IMR-90 (cell line): ENCODE results near the gene KRT5. TPM values are rescaled to one million over a fixed set of nuclear protein-coding genes. Genes with fewer than 3 reads are reported as not detected.

ENCODE experiments used
- ATAC-seq: fragments of 200-7000 bp; cut with Tn5 transposase; 2 replicates; pipeline ENCODE4 v1.9.1; 2020; ENCODE audit warnings: low read depth, mild to moderate bottlenecking, moderate library complexity
- BruUV-seq: library from RNA; stranded (reverse); fragments of 400-500 nt; replicated peaks from 2 replicates; lab custom pipeline; 2021; lab: Mats Ljungman, UMichigan
- CTCF ChIA-PET: fragments of 300-600 bp; formaldehyde crosslinking; extraction: SDS; loops from one replicate; lab custom pipeline; 2021; ENCODE audit warnings: antibody characterized with exemption; lab: Yijun Ruan, JAX
- POLR2A ChIA-PET: fragments of 300-600 bp; sonication (Branson Sonifier 250); formaldehyde crosslinking; loops from one replicate; lab custom pipeline; 2022; ENCODE audit warnings: antibody characterized with exemption; ENCODE audit not compliant: unreplicated experiment; lab: Charles Lee
- DNase-seq: peaks from one replicate; pipeline ENCODE4 v3.0.0; 2013
- H2AFZ ChIP-seq: replicated peaks from 2 replicates; pipeline ENCODE3; 2013; ENCODE audit warnings: low read length, mild to moderate bottlenecking; ENCODE audit not compliant: poor library complexity
- H2AK5ac ChIP-seq: 2 replicates; pipeline ENCODE4 v1.6.1; 2013; ENCODE audit warnings: low read depth, low read length, inconsistent platforms
- H2AK9ac ChIP-seq: replicated peaks from 2 replicates; pipeline ENCODE3; 2013; ENCODE audit warnings: mild to moderate bottlenecking, low read depth, low read length, moderate library complexity; ENCODE audit not compliant: poor library complexity
- H2BK120ac ChIP-seq: 2 replicates; pipeline ENCODE4 v1.6.1; 2013; ENCODE audit warnings: low read depth, low read length, inconsistent platforms
- H2BK15ac ChIP-seq: 3 replicates; pipeline ENCODE4 v1.6.1; 2013; ENCODE audit warnings: low read depth, low read length, inconsistent platforms
- H2BK20ac ChIP-seq: 2 replicates; pipeline ENCODE4 v1.6.1; 2013; ENCODE audit warnings: low read depth, mild to moderate bottlenecking, inconsistent platforms, low read length, moderate library complexity
- H2BK5ac ChIP-seq: 2 replicates; pipeline ENCODE4 v1.6.1; 2013; ENCODE audit warnings: mild to moderate bottlenecking, low read depth, low read length, inconsistent platforms; ENCODE audit not compliant: poor library complexity, severe bottlenecking
- H3K14ac ChIP-seq: replicated peaks from 2 replicates; pipeline ENCODE4 v1.6.1; 2013; ENCODE audit warnings: low read depth, low read length, inconsistent platforms
- H3K18ac ChIP-seq: 2 replicates; pipeline ENCODE4 v1.6.1; 2013; ENCODE audit warnings: low read depth, low read length, control low read depth
- H3K23ac ChIP-seq: 2 replicates; pipeline ENCODE4 v1.6.1; 2013; ENCODE audit warnings: low read depth, low read length, inconsistent platforms
- H3K27ac ChIP-seq: 2 replicates; pipeline ENCODE4 v1.5.1; 2013; ENCODE audit warnings: mild to moderate bottlenecking, control low read depth, low read length; ENCODE audit not compliant: insufficient read depth
- H3K27me3 ChIP-seq: 2 replicates; pipeline ENCODE4 v1.6.1; 2013; ENCODE audit warnings: low read length; ENCODE audit not compliant: control insufficient read depth, insufficient read depth
- H3K36me3 ChIP-seq: 2 replicates; pipeline ENCODE4 v1.6.1; 2013; ENCODE audit warnings: low read length, mixed read lengths; ENCODE audit not compliant: control insufficient read depth, insufficient read depth
- H3K4ac ChIP-seq: 2 replicates; pipeline ENCODE4 v1.6.1; 2013; ENCODE audit warnings: low read depth, low read length, inconsistent platforms
- H3K4me1 ChIP-seq: 2 replicates; pipeline ENCODE4 v1.6.1; 2013; ENCODE audit warnings: low read length, mixed read lengths; ENCODE audit not compliant: control insufficient read depth, insufficient read depth
- H3K4me2 ChIP-seq: 2 replicates; pipeline ENCODE4 v1.6.1; 2013; ENCODE audit warnings: low read depth, mild to moderate bottlenecking, control low read depth, low read length, moderate library complexity
- H3K4me3 ChIP-seq: 2 replicates; pipeline ENCODE4 v1.5.1; 2013; ENCODE audit warnings: low read depth, mild to moderate bottlenecking, control low read depth, low read length, moderate library complexity; ENCODE audit not compliant: insufficient read depth
- H3K56ac ChIP-seq: 2 replicates; pipeline ENCODE4 v1.6.1; 2013; ENCODE audit warnings: low read length, inconsistent platforms; ENCODE audit not compliant: insufficient read depth; ENCODE audit errors: extremely low read depth
- H3K79me1 ChIP-seq, 2 experiments: 2 replicates each; pipeline ENCODE4 v1.6.1; 2013; ENCODE audit warnings: low read length in 2 of 2, inconsistent platforms in 1 of 2, low read depth in 1 of 2
- H3K9ac ChIP-seq: 2 replicates; pipeline ENCODE4 v1.6.1; 2013; ENCODE audit warnings: low read depth, low read length, control low read depth
- H3K9me1 ChIP-seq: 2 replicates; pipeline ENCODE4 v1.6.1; 2013; ENCODE audit warnings: low read length, inconsistent platforms; ENCODE audit not compliant: insufficient read depth
- H3K9me3 ChIP-seq: 2 replicates; pipeline ENCODE4 v1.6.1; 2013; ENCODE audit warnings: low read length; ENCODE audit not compliant: control insufficient read depth, insufficient read depth
- H4K20me1 ChIP-seq: 2 replicates; pipeline ENCODE4 v1.6.1; 2013; ENCODE audit warnings: low read length, inconsistent platforms; ENCODE audit not compliant: insufficient read depth
- H4K5ac ChIP-seq: 2 replicates; pipeline ENCODE4 v1.6.1; 2013; ENCODE audit warnings: mild to moderate bottlenecking, low read depth, low read length, control low read depth
- H4K8ac ChIP-seq, 2 experiments: 2 replicates each; pipeline ENCODE4 v1.6.1; 2013; ENCODE audit warnings: low read depth in 2 of 2, low read length in 2 of 2, control low read depth in 1 of 2, inconsistent platforms in 1 of 2
- H4K91ac ChIP-seq: 2 replicates; pipeline ENCODE4 v1.6.1; 2013; ENCODE audit warnings: low read depth, low read length, inconsistent platforms; ENCODE audit not compliant: insufficient read depth
- BHLHE40 ChIP-seq: fragments of 150-350 bp; IDR thresholded peaks from 2 replicates; pipeline ENCODE4 v1.6.1; 2016; ENCODE audit warnings: mild to moderate bottlenecking, low read depth, low read length
- CEBPB ChIP-seq: IDR thresholded peaks from 2 replicates; pipeline ENCODE4 v1.6.1; 2012; ENCODE audit warnings: low read depth, low read length, improper control_type of control experiment
- CHD1 ChIP-seq: IDR thresholded peaks from 2 replicates; pipeline ENCODE4 v1.6.1; 2012; ENCODE audit warnings: low read depth, low read length, improper control_type of control experiment
- CTCF ChIP-seq: conservative IDR thresholded peaks from 2 replicates; pipeline ENCODE4 v1.5.1; 2012; ENCODE audit warnings: mild to moderate bottlenecking, low read depth, low read length, improper control_type of control experiment
- ELK1 ChIP-seq: fragments of 150-350 bp; IDR thresholded peaks from 2 replicates; pipeline ENCODE4 v1.6.1; 2016; ENCODE audit warnings: low read depth, mild to moderate bottlenecking, low read length, moderate library complexity, borderline replicate concordance
- FOS ChIP-seq: fragments of 150-350 bp; IDR thresholded peaks from 2 replicates; pipeline ENCODE4 v1.6.1; 2016; ENCODE audit warnings: low read depth, low read length
- MAFK ChIP-seq: IDR thresholded peaks from 2 replicates; pipeline ENCODE4 v1.6.1; 2012; ENCODE audit warnings: low read depth, low read length, improper control_type of control experiment
- MAZ ChIP-seq: IDR thresholded peaks from 2 replicates; pipeline ENCODE4 v1.6.1; 2012; ENCODE audit warnings: low read depth, mild to moderate bottlenecking, low read length, improper control_type of control experiment, moderate library complexity, borderline replicate concordance
- MXI1 ChIP-seq: IDR thresholded peaks from 2 replicates; pipeline ENCODE4 v1.6.1; 2012; ENCODE audit warnings: low read depth, mild to moderate bottlenecking, low read length, moderate library complexity, borderline replicate concordance
- NFE2L2 ChIP-seq: fragments of 150-350 bp; IDR thresholded peaks from 2 replicates; pipeline ENCODE4 v1.6.1; 2016; ENCODE audit warnings: low read depth, mild to moderate bottlenecking, low read length
- POLR2A ChIP-seq: IDR thresholded peaks from 2 replicates; pipeline ENCODE4 v1.6.1; 2012; ENCODE audit warnings: mild to moderate bottlenecking, low read depth, low read length
- RAD21 ChIP-seq: IDR thresholded peaks from 2 replicates; pipeline ENCODE4 v1.6.1; 2012; ENCODE audit warnings: low read length, improper control_type of control experiment
- RCOR1 ChIP-seq: IDR thresholded peaks from 2 replicates; pipeline ENCODE4 v1.6.1; 2012; ENCODE audit warnings: mild to moderate bottlenecking, low read length, improper control_type of control experiment; ENCODE audit not compliant: insufficient replicate concordance
- RFX5 ChIP-seq: IDR thresholded peaks from 2 replicates; pipeline ENCODE4 v1.8.0; 2012; ENCODE audit warnings: low read depth, mild to moderate bottlenecking, low read length, moderate library complexity
- SMC3 ChIP-seq: fragments of 150-350 bp; IDR thresholded peaks from 2 replicates; pipeline ENCODE4 v1.6.1; 2016; ENCODE audit warnings: low read depth, mild to moderate bottlenecking, antibody characterized with exemption, low read length, moderate library complexity
- USF2 ChIP-seq: fragments of 150-350 bp; IDR thresholded peaks from 2 replicates; pipeline ENCODE4 v1.6.1; 2017; ENCODE audit warnings: mild to moderate bottlenecking, antibody characterized with exemption, low read length, low read depth
- WGBS, 2 experiments: methylation state at CpG; one replicate each; pipeline versions ENCODE4 v1.1.5 to v1.1.7; 2013; ENCODE audit warnings: missing lambda C conversion rate in 2 of 2; ENCODE audit not compliant: insufficient read length in 1 of 2; ENCODE audit errors: extremely low coverage in 2 of 2; 5-methylcytosine and 5-hydroxymethylcytosine counted together
- dilution Hi-C: fragments of 300-500 bp; cut with HindIII; formaldehyde crosslinking; loops from one replicate; pipeline ENCODE4 v1.14.3; 2018; ENCODE audit warnings: low sequenced_read_pairs; ENCODE audit not compliant: unreplicated experiment
- in situ Hi-C: fragments of 300-500 bp; cut with MboI; formaldehyde crosslinking; loops from 3 replicates; pipeline ENCODE4 v1.14.3; 2019; ENCODE audit warnings: low sequenced_read_pairs, inconsistent platforms, mixed read lengths
- intact Hi-C: fragments of 100-400 bp; cut with micrococcal nuclease; formaldehyde crosslinking; loops from 2 replicates; pipeline ENCODE4 v1.10.0; 2022
- polyA plus RNA-seq, 3 experiments: library from polyadenylated mRNA; depleted of rRNA; stranded (reverse); fragments of >200 nt; gene quantifications; 2 replicates each; pipeline ENCODE4 v1.2.3, GENCODE V29; 2012; ENCODE audit warnings: low replicate concordance in 1 of 3
- total RNA-seq: library from RNA; depleted of rRNA; stranded (reverse); fragments of >200 nt; gene quantifications from 2 replicates; pipeline ENCODE4 v1.2.3, GENCODE V29; 2012

The KRT5 gene
- total and polyA plus RNA-seq, 2 of the 4 experiments (the other 2 are of a cell fraction): not detected

- dilution Hi-C loops: no loop called here
- no peaks in the 10 kb centered on the region for H3K4me1 ChIP-seq
- no peak for ATAC-seq
- TF ChIP-seq SMC3: no peak
- TF ChIP-seq CHD1: no peak
- TF ChIP-seq MAZ: no peak
- TF ChIP-seq POLR2A: no peak
- TF ChIP-seq RCOR1: no peak
- no peak for TF ChIP-seq MAFK
- no peak for TF ChIP-seq NFE2L2
- TF ChIP-seq BHLHE40: no peak
- no peak for TF ChIP-seq CTCF
- no peak for TF ChIP-seq MXI1
- TF ChIP-seq ELK1: no peak
- no peak for TF ChIP-seq RFX5
- TF ChIP-seq CEBPB: no peak
- TF ChIP-seq RAD21: no peak
- TF ChIP-seq FOS: no peak
- no peak for TF ChIP-seq USF2
- H2BK20ac ChIP-seq: no peak overlapping the region
- H2BK15ac ChIP-seq: no peak overlapping the region
- no peak overlapping the region for H4K91ac ChIP-seq
- BruUV-seq: no TSS peak
- no peak overlapping the region for H3K56ac ChIP-seq
- H2AK5ac ChIP-seq: no peak overlapping the region
- no peak overlapping the region for H3K27ac ChIP-seq
- H3K4me2 ChIP-seq: no peak overlapping the region
- intact Hi-C loops: no loop called here
- H2BK120ac ChIP-seq: no peak overlapping the region
- no peak overlapping the region for H2AK9ac ChIP-seq
- H3K36me3 ChIP-seq: no peaks in the 10 kb centered on the region
- no peak overlapping the region for H3K23ac ChIP-seq
- no peak overlapping the region for H4K8ac ChIP-seq
- ChIA-PET POLR2A (no interaction called here), CTCF (no interaction called here)
- H3K9me3 ChIP-seq: no peaks in the 10 kb centered on the region
- H2BK5ac ChIP-seq: no peak overlapping the region
- no peaks in the 10 kb centered on the region for H3K79me1 ChIP-seq
- no peak for DNase-seq
- H2AFZ ChIP-seq: no peak overlapping the region
- H3K9ac ChIP-seq: no peak overlapping the region
- H3K4me3 ChIP-seq: no peak overlapping the region
- no peak overlapping the region for H4K5ac ChIP-seq
- H3K18ac ChIP-seq: no peak overlapping the region
- no peak overlapping the region for H3K14ac ChIP-seq
- WGBS, 2 experiments: 11% methylated on average over 3 of the region's 8 CpGs; no CpG with 5 or more reads in 1 of the 2 experiments
- peaks cover 27% of the 10 kb centered on the region for H3K27me3 ChIP-seq
- no peak overlapping the region for H3K4ac ChIP-seq
- H4K20me1 ChIP-seq: no peaks in the 10 kb centered on the region; the same call in 1 of the 2 replicates
- in situ Hi-C loops: no loop called here
- H3K9me1 ChIP-seq: no peaks in the 10 kb centered on the region
Measured at GRCh38 chr12:52528641-52529143, 8.5 kb upstream of the KRT5 start.
